Raji (cell line): Measurements from ENCODE around the gene SPAG5.
A peak's percentile ranks its signal among the peaks of the same experiment; 100 is the strongest.

Experiments used
- POLR2A ChIP-seq: IDR thresholded peaks from 2 replicates; pipeline ENCODE4 v1.6.1; 2011; ENCODE audit warnings: low read depth, low read length, control low read depth; ENCODE audit not compliant: insufficient read depth

SPAG5 gene

GRCh38 chr17:28579526-28579925 is 19.3 kb downstream of the SPAG5 start:
- TF ChIP-seq POLR2A = no peak

- TF ChIP-seq POLR2A = no peak
Measured at GRCh38 chr17:28578246-28579195, 20.3 kb downstream of the SPAG5 start.

GRCh38 chr17:28577466-28577824 is 21.4 kb downstream of the SPAG5 start:
- TF ChIP-seq POLR2A = no peak

- TF ChIP-seq POLR2A = peak; percentile 84
Measured at GRCh38 chr17:28576758-28577465, 21.9 kb downstream of the SPAG5 start, which contains the start of gene ALDOC. Gene ALDOC (minus strand): TSS chr17:28576895. CDS start chr17:28575532, 1,363 bp downstream.

GRCh38 chr17:28575126-28575795 is 23.6 kb downstream of the SPAG5 start:
- TF ChIP-seq POLR2A = no peak

- TF ChIP-seq POLR2A = no peak
Measured at GRCh38 chr17:28574526-28574925, 24.3 kb downstream of the SPAG5 start.

GRCh38 chr17:28573966-28574480 is 24.8 kb downstream of the SPAG5 start:
- TF ChIP-seq POLR2A = no peak

GRCh38 chr17:28573521-28573920 is 25.3 kb downstream of the SPAG5 start:
- TF ChIP-seq POLR2A = no peak

- TF ChIP-seq POLR2A = no peak
Measured at GRCh38 chr17:28573040-28573380, 25.8 kb downstream of the SPAG5 start.

GRCh38 chr17:28572259-28573039 is 26.4 kb downstream of the SPAG5 start:
- no peak for TF ChIP-seq POLR2A

GRCh38 chr17:28571361-28572122 is 27.3 kb downstream of the SPAG5 start, which contains the start of gene PIGS:
Gene PIGS (minus strand): TSS chr17:28571524. CDS start chr17:28571496, 28 bp downstream.
- TF ChIP-seq POLR2A = peak; percentile 84

- no peak for TF ChIP-seq POLR2A
Measured at GRCh38 chr17:28570716-28571360, 28.0 kb downstream of the SPAG5 start.

GRCh38 chr17:28569446-28569845 is 29.4 kb downstream of the SPAG5 start:
- TF ChIP-seq POLR2A = no peak
